Caco-2 (cell line): ENCODE measurements around the gene DLGAP4. TPM values are rescaled to one million over a fixed set of nuclear protein-coding genes. Genes with fewer than 3 reads are reported as not detected.

Experiments
- BruUV-seq: library from RNA; stranded (reverse); fragments of 400-500 nt; replicated peaks from 2 replicates; lab custom pipeline; 2021; lab: Mats Ljungman, UMichigan
- CTCF ChIA-PET: fragments of 300-600 bp; sonication (Branson Sonifier 250); formaldehyde crosslinking; loops from one replicate; lab custom pipeline; 2022; ENCODE audit warnings: antibody characterized with exemption; lab: Charles Lee
- POLR2A ChIA-PET: fragments of 300-600 bp; sonication (Branson Sonifier 250); formaldehyde crosslinking; loops from one replicate; lab custom pipeline; 2022; ENCODE audit warnings: antibody characterized with exemption; lab: Charles Lee
- DNase-seq, 2 experiments: peaks; one replicate each; pipeline versions ENCODE4 v3.0.0 to v3.0.0-alpha.2; 2020 to 2022
- H3K27me3 ChIP-seq: replicated peaks from 2 replicates; pipeline ENCODE4 v1.6.0; 2011; ENCODE audit warnings: low read length; ENCODE audit not compliant: control insufficient read depth, insufficient read depth
- H3K36me3 ChIP-seq: 2 replicates; pipeline ENCODE4 v1.5.1; 2011; ENCODE audit warnings: low read length; ENCODE audit not compliant: control insufficient read depth, insufficient read depth
- H3K4me1 ChIP-seq: fragments of 250-450 bp; sonication (Bioruptor Pico); 2 replicates; pipeline ENCODE4 v1.5.1; 2020; ENCODE audit warnings: mild to moderate bottlenecking
- H3K4me3 ChIP-seq: 2 replicates; pipeline ENCODE4 v1.5.1; 2011; ENCODE audit warnings: low read depth, mild to moderate bottlenecking, control low read depth, low read length
- H3K9me3 ChIP-seq: fragments of 250-450 bp; sonication (Bioruptor Pico); 2 replicates; pipeline ENCODE4 v1.5.1; 2020; ENCODE audit warnings: mild to moderate bottlenecking, moderate library complexity
- H3K27ac Mint-ChIP-seq: one replicate; pipeline ENCODE4 v1.8.0; 2022; ENCODE audit warnings: mixed read lengths; ENCODE audit not compliant: unreplicated experiment
- H3K27me3 Mint-ChIP-seq: one replicate; pipeline ENCODE4 v1.8.0; 2022; ENCODE audit warnings: mixed read lengths; ENCODE audit not compliant: insufficient read depth, unreplicated experiment
- H3K36me3 Mint-ChIP-seq: one replicate; pipeline ENCODE4 v1.8.0; 2022; ENCODE audit warnings: mild to moderate bottlenecking, mixed read lengths; ENCODE audit not compliant: insufficient read depth, unreplicated experiment
- H3K4me1 Mint-ChIP-seq: one replicate; pipeline ENCODE4 v1.8.0; 2022; ENCODE audit warnings: low read depth, mixed read lengths; ENCODE audit not compliant: unreplicated experiment
- H3K4me3 Mint-ChIP-seq: one replicate; pipeline ENCODE4 v1.8.0; 2022; ENCODE audit warnings: mild to moderate bottlenecking, moderate library complexity, mixed read lengths; ENCODE audit not compliant: unreplicated experiment
- H3K9me3 Mint-ChIP-seq: one replicate; pipeline ENCODE4 v1.8.0; 2022; ENCODE audit warnings: mixed read lengths; ENCODE audit not compliant: unreplicated experiment
- CTCF ChIP-seq, 2 experiments: fragments of 200-600 bp in 1 of 2; IDR thresholded peaks; 1 replicate in 1 of 2; 2 replicates in 1 of 2; pipeline versions ENCODE4 v1.5.1 to v1.8.0; 2011 to 2022; ENCODE audit warnings: antibody characterized with exemption in 1 of 2, control low read depth in 1 of 2, inconsistent platforms in 1 of 2, low read depth in 1 of 2, low read length in 1 of 2, mild to moderate bottlenecking in 1 of 2, moderate library complexity in 1 of 2; ENCODE audit not compliant: insufficient read depth in 1 of 2, severe bottlenecking in 1 of 2, unreplicated experiment in 1 of 2
- intact Hi-C: fragments of 100-400 bp; cut with micrococcal nuclease; formaldehyde crosslinking; loops from one replicate; pipeline ENCODE4 v1.10.0; 2022; ENCODE audit not compliant: unreplicated experiment
- total RNA-seq: library from RNA; stranded (reverse); gene quantifications from 2 replicates; pipeline ENCODE4 v1.2.3, GENCODE V29; 2022

Gene DLGAP4
- total RNA-seq, 1 experiment from 2014 or later, result 122 TPM

- H3K27me3 Mint-ChIP-seq, result peaks cover 2% of the 10 kb centered on the region
- H3K4me3 Mint-ChIP-seq, result no peak overlapping the region
- ChIA-PET POLR2A (no interaction called here), CTCF (interaction anchor here (0.6 to 1.0 kb wide), 2 partner anchors 48 to 275 kb away, joined by 3 to 4 read pairs; no protein-coding TSS in a partner anchor)
- no peak overlapping the region for H3K4me3 ChIP-seq
- no peaks in the 10 kb centered on the region for H3K4me1 Mint-ChIP-seq
- H3K36me3 ChIP-seq, result no peaks in the 10 kb centered on the region
- H3K36me3 Mint-ChIP-seq, result peaks cover 50% of the 10 kb centered on the region
- DNase-seq, result no peak
- no peaks in the 10 kb centered on the region for H3K9me3 Mint-ChIP-seq
- peak overlapping the region; percentile 27 for H3K27ac Mint-ChIP-seq
- no peaks in the 10 kb centered on the region for H3K4me1 ChIP-seq
- intact Hi-C loops, result no loop called here
- no peaks in the 10 kb centered on the region for H3K27me3 ChIP-seq
- no peak for TF ChIP-seq CTCF (IDR thresholded peaks at IDR 0.05; ENCODE audit: insufficient read depth in 1 of 2, low read depth in 1 of 2, low read length in 1 of 2, severe bottlenecking in 1 of 2, unreplicated experiment in 1 of 2)
- H3K9me3 ChIP-seq, result no peaks in the 10 kb centered on the region
- no TSS peak for BruUV-seq
These were observed 244.0 kb downstream of the DLGAP4 start for GRCh38 chr20:36549942-36550789.

DNA sequence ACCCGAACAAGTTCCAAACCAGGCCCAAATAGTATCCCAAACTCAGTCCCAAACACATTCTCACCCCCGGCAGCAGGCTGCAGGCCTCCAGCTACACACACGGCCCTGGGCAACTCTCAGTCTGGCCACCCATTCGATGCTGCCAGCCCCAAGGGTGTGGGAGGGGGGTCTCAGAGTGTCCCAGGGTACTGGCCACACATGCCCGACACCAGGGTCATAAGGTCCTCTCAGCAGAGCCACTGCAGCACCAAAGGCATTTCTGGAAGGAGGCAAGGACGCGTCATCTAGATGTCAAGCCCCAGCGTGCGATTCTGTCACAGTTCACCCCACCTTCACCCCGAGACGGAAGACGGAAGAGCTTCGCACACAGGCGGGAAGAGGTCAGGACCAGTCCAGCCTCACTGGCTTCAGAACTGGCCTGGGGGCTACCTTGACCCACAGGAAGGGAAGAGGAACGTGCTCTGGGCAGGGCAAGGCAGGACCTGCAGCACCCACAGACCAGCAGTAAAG is 244.7 kb downstream of the DLGAP4 start:
- POLR2A ChIA-PET, result no interaction called here

More for the DNA sequence above, 244.7 kb downstream of the DLGAP4 start:
- no peaks in the 10 kb centered on the region for H3K9me3 Mint-ChIP-seq
- Histone ChIP-seq H3K36me3 (no peaks in the 10 kb centered on the region), H3K4me1 (no peaks in the 10 kb centered on the region), H3K4me3 (no peak overlapping the region), H3K27me3 (no peaks in the 10 kb centered on the region), H3K9me3 (no peaks in the 10 kb centered on the region)
- no peak overlapping the region for H3K4me3 Mint-ChIP-seq
- DNase-seq, result no peak
- no peak overlapping the region for H3K27ac Mint-ChIP-seq
- H3K4me1 Mint-ChIP-seq, result no peaks in the 10 kb centered on the region
- TF ChIP-seq CTCF (IDR thresholded peaks at IDR 0.05; ENCODE audit: insufficient read depth in 1 of 2, low read depth in 1 of 2, low read length in 1 of 2, severe bottlenecking in 1 of 2, unreplicated experiment in 1 of 2), result no peak
- H3K27me3 Mint-ChIP-seq, result peaks cover 2% of the 10 kb centered on the region
- intact Hi-C loops, result no loop called here
- peaks cover 50% of the 10 kb centered on the region for H3K36me3 Mint-ChIP-seq
- CTCF ChIA-PET, result interaction anchor here (0.6 to 1.0 kb wide), 2 partner anchors 48 to 276 kb away, joined by 3 to 4 read pairs; no protein-coding TSS in a partner anchor
- BruUV-seq, result no TSS peak
